Astrocyte (in vitro differentiated cells and primary cell): ENCODE results near the gene ASIC4.

Experiments used
- CTCF ChIP-seq: IDR thresholded peaks from 2 replicates; pipeline ENCODE4 v1.5.1; 2011; ENCODE audit warnings: low read depth, mild to moderate bottlenecking, inconsistent platforms, low read length, moderate library complexity; ENCODE audit not compliant: insufficient read depth
- EZH2 ChIP-seq: IDR thresholded peaks from 2 replicates; pipeline ENCODE4 v1.6.1; 2012; ENCODE audit warnings: mild to moderate bottlenecking, low read length, inconsistent platforms; ENCODE audit not compliant: insufficient read depth

- no peak for TF ChIP-seq CTCF
- no peak for TF ChIP-seq EZH2
Observed at GRCh38 chr2:219531639-219532377, 17.5 kb downstream of the ASIC4 start.
